Activated CD8-positive, alpha-beta memory T cell treated with anti-CD3 and anti-CD28 coated beads, Interleukin-2, amount 50 U/mL, for 4 hours (primary cell): ENCODE results near the gene PYROXD2.

Experiments used
- DNase-seq: peaks from one replicate; pipeline ENCODE4 v3.0.0-alpha.2; 2020

Gene PYROXD2

GRCh38 chr10:98414578-98414931 lies 427 bp downstream of the PYROXD2 start:
- DNase-seq, result no peak

- DNase-seq, result no peak
Measured at GRCh38 chr10:98411768-98412167, 3.2 kb downstream of the PYROXD2 start.

GRCh38 chr10:98411166-98411565 lies 3.8 kb downstream of the PYROXD2 start:
- no peak for DNase-seq

GRCh38 chr10:98410759-98411158 lies 4.2 kb downstream of the PYROXD2 start:
- no peak for DNase-seq

- DNase-seq, result no peak
Measured at GRCh38 chr10:98410135-98410743, 4.7 kb downstream of the PYROXD2 start.

GRCh38 chr10:98408799-98409198 lies 6.2 kb downstream of the PYROXD2 start:
- no peak for DNase-seq

- no peak for DNase-seq
Measured at GRCh38 chr10:98407744-98408241, 7.2 kb downstream of the PYROXD2 start.

GRCh38 chr10:98407017-98407743 lies 7.8 kb downstream of the PYROXD2 start:
- DNase-seq, result no peak

GRCh38 chr10:98405422-98405821 lies 9.6 kb downstream of the PYROXD2 start:
- no peak for DNase-seq

- no peak for DNase-seq
Measured at GRCh38 chr10:98404571-98405359, 10.2 kb downstream of the PYROXD2 start.

GRCh38 chr10:98403812-98404504 lies 11.0 kb downstream of the PYROXD2 start:
- DNase-seq, result no peak

GRCh38 chr10:98402931-98403718 lies 11.9 kb downstream of the PYROXD2 start:
- no peak for DNase-seq

- no peak for DNase-seq
Measured at GRCh38 chr10:98402478-98402877, 12.5 kb downstream of the PYROXD2 start.

GRCh38 chr10:98400482-98400881 lies 14.5 kb downstream of the PYROXD2 start:
- no peak for DNase-seq

- DNase-seq, result no peak
Measured at GRCh38 chr10:98399784-98400183, 15.2 kb downstream of the PYROXD2 start.

GRCh38 chr10:98397089-98397600 lies 17.8 kb downstream of the PYROXD2 start:
- no peak for DNase-seq

GRCh38 chr10:98396096-98397063 lies 18.6 kb downstream of the PYROXD2 start:
- DNase-seq, result no peak

- DNase-seq, result no peak
Measured at GRCh38 chr10:98394851-98395440, 20.0 kb downstream of the PYROXD2 start.

- no peak for DNase-seq
Measured at GRCh38 chr10:98391578-98391991, 23.4 kb downstream of the PYROXD2 start.

- no peak for DNase-seq
Measured at GRCh38 chr10:98391065-98391464, 23.9 kb downstream of the PYROXD2 start.
